ENCODE data around the gene BCL2L12. TPM values are rescaled to one million over a fixed set of nuclear protein-coding genes. Genes with fewer than 3 reads are reported as not detected.

Gene BCL2L12
- total RNA-seq, 2 experiments from 2014 or later = 70.5 to 75.6 TPM

- no peaks in the 10 kb centered on the region for H3K9me3 Mint-ChIP-seq
- no peaks in the 10 kb centered on the region for H3K27me3 Mint-ChIP-seq (ENCODE audit: low read depth)
- H3K27ac Mint-ChIP-seq = peak overlapping the region; percentile 99
- peaks cover 13% of the 10 kb centered on the region for H3K36me3 Mint-ChIP-seq (ENCODE audit: low read depth)
- CTCF ChIA-PET = interaction anchor here (0.8 to 2.2 kb wide), 3 partner anchors 11 to 126 kb away, joined by 3 to 6 read pairs (median 3); partner anchors contain the start of genes ADM5, BCL2L12 and IRF3
- peaks cover 28% of the 10 kb centered on the region for H3K4me1 Mint-ChIP-seq (ENCODE audit: low read depth)
- DNase-seq = peak; percentile 55
- intact Hi-C loops (cut with micrococcal nuclease) = loop anchor here (1.0 to 2.0 kb wide), 5 partner anchors 11 to 223 kb away; partner anchors contain the start of genes AKT1S1, ALDH16A1, BCL2L12 and IRF3
- peak overlapping the region; percentile 91 for H3K4me3 Mint-ChIP-seq
Observed at GRCh38 chr19:49676136-49676783, 10.5 kb downstream of the BCL2L12 start.

GRCh38 chr19:49676784-49677230 is 11.1 kb downstream of the BCL2L12 start:
- peaks cover 13% of the 10 kb centered on the region for H3K36me3 Mint-ChIP-seq (ENCODE audit: low read depth)
- CTCF ChIA-PET = interaction anchor here (0.5 to 2.2 kb wide), 4 partner anchors 12 to 127 kb away, joined by 3 to 6 read pairs (median 4); partner anchors contain the start of genes ADM5, BCL2L12 and IRF3
- no peaks in the 10 kb centered on the region for H3K27me3 Mint-ChIP-seq (ENCODE audit: low read depth)
- no peaks in the 10 kb centered on the region for H3K9me3 Mint-ChIP-seq
- peak; percentile 100 for DNase-seq
- H3K27ac Mint-ChIP-seq = peak overlapping the region; percentile 99
- H3K4me3 Mint-ChIP-seq = peak overlapping the region; percentile 91
- intact Hi-C loops (cut with micrococcal nuclease) = loop anchor here (1.0 to 2.0 kb wide), 7 partner anchors 12 to 348 kb away; partner anchors contain the start of genes AKT1S1, ALDH16A1, BCL2L12 and IRF3
- H3K4me1 Mint-ChIP-seq (ENCODE audit: low read depth) = peaks cover 29% of the 10 kb centered on the region

GRCh38 chr19:49677231-49677900 is 11.6 kb downstream of the BCL2L12 start, which contains the start of gene PRMT1:
TSS of gene PRMT1 (plus strand) at chr19:49677271. CDS start at chr19:49677281, 10 bp downstream.
- CTCF ChIA-PET = interaction anchor here (0.5 to 2.1 kb wide), 7 partner anchors 12 to 207 kb away, joined by 3 to 8 read pairs (median 4); partner anchors contain the start of genes ADM5 and RRAS

GRCh38 chr19:49677901-49678674 is 12.4 kb downstream of the BCL2L12 start:
- Mint-ChIP-seq H3K27ac (peak overlapping the region; percentile 90), H3K9me3 (no peaks in the 10 kb centered on the region), H3K4me1 (ENCODE audit: low read depth) (peaks cover 29% of the 10 kb centered on the region), H3K36me3 (ENCODE audit: low read depth) (peaks cover 16% of the 10 kb centered on the region), H3K4me3 (peak overlapping the region; percentile 91), H3K27me3 (ENCODE audit: low read depth) (no peaks in the 10 kb centered on the region)
- CTCF ChIA-PET = interaction anchor here (0.6 to 2.1 kb wide), 13 partner anchors 11 to 208 kb away, joined by 3 to 9 read pairs (median 3); partner anchors contain the start of genes ADM5, PTOV1 and RRAS
- intact Hi-C loops (cut with micrococcal nuclease) = loop anchor here (1.0 to 2.0 kb wide), 7 partner anchors 85 to 347 kb away; partner anchors contain the start of genes AKT1S1, ALDH16A1, FLT3LG and RPS11
- DNase-seq = peak; percentile 94

More at GRCh38 chr19:49677231-49677900, 11.6 kb downstream of the BCL2L12 start, which contains the start of gene PRMT1:
- no peak for DNase-seq
- Mint-ChIP-seq H3K9me3 (no peaks in the 10 kb centered on the region), H3K4me3 (peak within 1 kb of the TSS; percentile 91), H3K36me3 (ENCODE audit: low read depth) (peaks cover 12% of the 10 kb centered on the region), H3K27me3 (ENCODE audit: low read depth) (no peaks in the 10 kb centered on the region), H3K4me1 (ENCODE audit: low read depth) (peaks cover 29% of the 10 kb centered on the region), H3K27ac (peak within 1 kb of the TSS; percentile 99)
- intact Hi-C loops (cut with micrococcal nuclease) = loop anchor here (1.0 to 2.0 kb wide), 4 partner anchors 181 to 348 kb away; partner anchors contain the start of genes AKT1S1, ALDH16A1, RPS11 and TBC1D17

GRCh38 chr19:49678985-49679770 is 13.4 kb downstream of the BCL2L12 start:
- peaks cover 29% of the 10 kb centered on the region for H3K4me1 Mint-ChIP-seq (ENCODE audit: low read depth)
- peaks cover 24% of the 10 kb centered on the region for H3K36me3 Mint-ChIP-seq (ENCODE audit: low read depth)
- H3K9me3 Mint-ChIP-seq = no peaks in the 10 kb centered on the region
- DNase-seq = no peak
- H3K27ac Mint-ChIP-seq = peak overlapping the region; percentile 90
- H3K4me3 Mint-ChIP-seq = peak overlapping the region; percentile 91
- intact Hi-C loops (cut with micrococcal nuclease) = loop anchor here (1.0 kb wide), 3 partner anchors 86 to 205 kb away; partner anchors contain the start of gene FLT3LG
- CTCF ChIA-PET = interaction anchor here (0.8 to 2.1 kb wide), 10 partner anchors 10 to 172 kb away, joined by 3 to 9 read pairs (median 4); partner anchors contain the start of genes ADM5, PTOV1 and RRAS
- no peaks in the 10 kb centered on the region for H3K27me3 Mint-ChIP-seq (ENCODE audit: low read depth)

GRCh38 chr19:49679771-49680413 is 14.2 kb downstream of the BCL2L12 start:
- no peak overlapping the region for H3K27ac Mint-ChIP-seq
- CTCF ChIA-PET = interaction anchor here (0.6 to 1.9 kb wide), 7 partner anchors 9 to 207 kb away, joined by 3 to 9 read pairs (median 3); partner anchors contain the start of genes ADM5 and PTOV1
- H3K9me3 Mint-ChIP-seq = no peaks in the 10 kb centered on the region
- DNase-seq = no peak
- H3K27me3 Mint-ChIP-seq (ENCODE audit: low read depth) = no peaks in the 10 kb centered on the region
- peaks cover 27% of the 10 kb centered on the region for H3K36me3 Mint-ChIP-seq (ENCODE audit: low read depth)
- H3K4me3 Mint-ChIP-seq = peak overlapping the region; percentile 14
- intact Hi-C loops (cut with micrococcal nuclease) = loop anchor here (1.0 kb wide), 1 partner anchor 110 kb away; no protein-coding TSS in a partner anchor
- peaks cover 29% of the 10 kb centered on the region for H3K4me1 Mint-ChIP-seq (ENCODE audit: low read depth)

GRCh38 chr19:49680421-49681351 is 15.0 kb downstream of the BCL2L12 start:
- CTCF ChIA-PET = interaction anchor here (0.5 to 1.3 kb wide), 17 partner anchors 11 to 302 kb away, joined by 3 to 5 read pairs (median 3); partner anchors contain the start of gene RRAS
- H3K4me3 Mint-ChIP-seq = peak overlapping the region; percentile 14
- peaks cover 31% of the 10 kb centered on the region for H3K36me3 Mint-ChIP-seq (ENCODE audit: low read depth)
- peaks cover 32% of the 10 kb centered on the region for H3K4me1 Mint-ChIP-seq (ENCODE audit: low read depth)
- no peak overlapping the region for H3K27ac Mint-ChIP-seq
- peak; percentile 96 for DNase-seq
- intact Hi-C loops (cut with micrococcal nuclease) = loop anchor here (1.0 kb wide), 1 partner anchor 110 kb away; no protein-coding TSS in a partner anchor
- no peaks in the 10 kb centered on the region for H3K9me3 Mint-ChIP-seq
- no peaks in the 10 kb centered on the region for H3K27me3 Mint-ChIP-seq (ENCODE audit: low read depth)

GRCh38 chr19:49681830-49682229 is 16.1 kb downstream of the BCL2L12 start:
- CTCF ChIA-PET = interaction anchor here (0.6 to 1.3 kb wide), 5 partner anchors 9 to 177 kb away, joined by 3 to 4 read pairs (median 3); no protein-coding TSS in a partner anchor
- intact Hi-C loops (cut with micrococcal nuclease) = no loop called here
- no peak overlapping the region for H3K4me3 Mint-ChIP-seq
- no peak overlapping the region for H3K27ac Mint-ChIP-seq
- no peaks in the 10 kb centered on the region for H3K9me3 Mint-ChIP-seq
- H3K4me1 Mint-ChIP-seq (ENCODE audit: low read depth) = peaks cover 33% of the 10 kb centered on the region
- H3K36me3 Mint-ChIP-seq (ENCODE audit: low read depth) = peaks cover 33% of the 10 kb centered on the region
- no peaks in the 10 kb centered on the region for H3K27me3 Mint-ChIP-seq (ENCODE audit: low read depth)
- DNase-seq = no peak

- CTCF ChIA-PET = interaction anchor here (0.8 kb wide), 1 partner anchor 10 kb away, joined by 4 read pairs; no protein-coding TSS in a partner anchor
- Mint-ChIP-seq H3K4me1 (ENCODE audit: low read depth) (peaks cover 33% of the 10 kb centered on the region), H3K27ac (no peak overlapping the region), H3K36me3 (ENCODE audit: low read depth) (peaks cover 32% of the 10 kb centered on the region), H3K4me3 (no peak overlapping the region), H3K27me3 (ENCODE audit: low read depth) (no peaks in the 10 kb centered on the region), H3K9me3 (no peaks in the 10 kb centered on the region)
- intact Hi-C loops (cut with micrococcal nuclease) = no loop called here
- DNase-seq = no peak
Observed at GRCh38 chr19:49682274-49682673, 16.5 kb downstream of the BCL2L12 start.
